DOHH2 (cell line): ENCODE results near the gene PCK2.

Source experiments
- H3F3A ChIP-seq: fragments of 200-600 bp; sonication (generic), shearing (Covaris generic); 2 replicates; pipeline ENCODE4 v1.6.0; 2016; ENCODE audit warnings: antibody characterized with exemption, mild to moderate bottlenecking; ENCODE audit not compliant: control insufficient read depth, insufficient read depth
- H3K27ac ChIP-seq: fragments of 200-600 bp; sonication (generic); 2 replicates; pipeline ENCODE4 v1.5.1; 2014; ENCODE audit warnings: low read depth, mild to moderate bottlenecking, low read length, moderate library complexity
- H3K27me3 ChIP-seq: fragments of 200-600 bp; sonication (generic); 2 replicates; pipeline ENCODE4 v1.6.1; 2014; ENCODE audit warnings: mild to moderate bottlenecking, low read length, mixed read lengths; ENCODE audit not compliant: control insufficient read depth
- H3K36me3 ChIP-seq: fragments of 200-600 bp; sonication (generic); 2 replicates; pipeline ENCODE4 v1.6.1; 2014; ENCODE audit warnings: mild to moderate bottlenecking, low read length, moderate library complexity, mixed read lengths; ENCODE audit not compliant: control insufficient read depth
- H3K4me1 ChIP-seq: fragments of 200-600 bp; sonication (generic); 2 replicates; pipeline ENCODE4 v1.6.1; 2014; ENCODE audit warnings: mild to moderate bottlenecking, low read length, mixed read lengths; ENCODE audit not compliant: control insufficient read depth
- H3K4me2 ChIP-seq: fragments of 200-600 bp; sonication (generic); 2 replicates; pipeline ENCODE4 v1.6.0; 2014; ENCODE audit warnings: mild to moderate bottlenecking, low read length, moderate library complexity
- H3K4me3 ChIP-seq: fragments of 200-600 bp; sonication (generic); 2 replicates; pipeline ENCODE4 v1.5.1; 2014; ENCODE audit warnings: mild to moderate bottlenecking, low read length, mixed read lengths
- H3K79me2 ChIP-seq: fragments of 200-600 bp; sonication (generic); 2 replicates; pipeline ENCODE4 v1.6.1; 2014; ENCODE audit warnings: mild to moderate bottlenecking, low read length, mixed read lengths; ENCODE audit not compliant: control insufficient read depth
- H3K9me2 ChIP-seq: fragments of 200-600 bp; sonication (generic); replicated peaks from 2 replicates; pipeline ENCODE4 v1.6.1; 2014; ENCODE audit warnings: mild to moderate bottlenecking, low read length, mixed read lengths; ENCODE audit not compliant: control insufficient read depth
- H3K9me3 ChIP-seq: fragments of 200-600 bp; sonication (generic); 2 replicates; pipeline ENCODE4 v1.6.1; 2014; ENCODE audit warnings: antibody characterized with exemption, low read length, mixed read lengths; ENCODE audit not compliant: control insufficient read depth, insufficient read depth
- H4K20me1 ChIP-seq: fragments of 200-600 bp; sonication (generic); 2 replicates; pipeline ENCODE4 v1.6.0; 2014; ENCODE audit warnings: low read depth, mild to moderate bottlenecking, antibody characterized with exemption, low read length, moderate library complexity; ENCODE audit not compliant: control insufficient read depth, insufficient read depth
- CTCF ChIP-seq: fragments of 200-600 bp; sonication (generic); IDR thresholded peaks from one replicate; pipeline ENCODE4 v1.5.1; 2014; ENCODE audit warnings: antibody characterized with exemption, mild to moderate bottlenecking, low read depth, low read length; ENCODE audit not compliant: poor library complexity, severe bottlenecking
- EZH2phosphoT487 ChIP-seq: fragments of 200-600 bp; sonication (generic); IDR thresholded peaks from 2 replicates; pipeline ENCODE4 v1.6.1; 2017; ENCODE audit warnings: borderline replicate concordance, mild to moderate bottlenecking, antibody characterized with exemption, low read length, moderate library complexity, mixed read lengths

The PCK2 gene

GRCh38 chr14:24056800-24057184, 37.3 kb upstream of the PCK2 start:
- Histone ChIP-seq H3K9me2 (no peaks in the 10 kb centered on the region), H3K79me2 (no peaks in the 10 kb centered on the region), H3K27me3 (peaks cover 15% of the 10 kb centered on the region), H3K27ac (no peak overlapping the region), H3K4me2 (no peak overlapping the region), H3F3A (no peaks in the 10 kb centered on the region), H3K4me1 (peaks cover 10% of the 10 kb centered on the region), H3K9me3 (no peaks in the 10 kb centered on the region), H4K20me1 (no peaks in the 10 kb centered on the region), H3K4me3 (no peak overlapping the region), H3K36me3 (no peaks in the 10 kb centered on the region)
- TF ChIP-seq EZH2phosphoT487 = no peak
- no peak for TF ChIP-seq CTCF

- Histone ChIP-seq H3K4me1 (peaks cover 6% of the 10 kb centered on the region), H3K4me2 (no peak overlapping the region), H3K9me3 (no peaks in the 10 kb centered on the region), H3K27me3 (peaks cover 12% of the 10 kb centered on the region), H3K79me2 (no peaks in the 10 kb centered on the region), H3K4me3 (no peak overlapping the region), H3F3A (no peaks in the 10 kb centered on the region), H4K20me1 (no peaks in the 10 kb centered on the region), H3K27ac (no peak overlapping the region), H3K9me2 (no peaks in the 10 kb centered on the region), H3K36me3 (no peaks in the 10 kb centered on the region)
- no peak for TF ChIP-seq EZH2phosphoT487
- no peak for TF ChIP-seq CTCF
Observed at GRCh38 chr14:24057271-24057670, 36.8 kb upstream of the PCK2 start.

- Histone ChIP-seq H3K27ac (no peak overlapping the region), H4K20me1 (no peaks in the 10 kb centered on the region), H3K27me3 (peaks cover 6% of the 10 kb centered on the region), H3K79me2 (no peaks in the 10 kb centered on the region), H3K36me3 (no peaks in the 10 kb centered on the region), H3K9me3 (no peaks in the 10 kb centered on the region), H3K9me2 (no peaks in the 10 kb centered on the region), H3K4me2 (no peak overlapping the region), H3F3A (no peaks in the 10 kb centered on the region), H3K4me3 (no peak overlapping the region), H3K4me1 (peaks cover under 1% of the 10 kb centered on the region; the same call in 1 of the 2 replicates)
- TF ChIP-seq EZH2phosphoT487 = no peak
- TF ChIP-seq CTCF = no peak
Observed at GRCh38 chr14:24057867-24058259, 36.2 kb upstream of the PCK2 start.

GRCh38 chr14:24058260-24058950, 35.7 kb upstream of the PCK2 start:
- no peaks in the 10 kb centered on the region for H3K9me2 ChIP-seq
- no peaks in the 10 kb centered on the region for H4K20me1 ChIP-seq

More at GRCh38 chr14:24058260-24058950, 35.7 kb upstream of the PCK2 start:
- Histone ChIP-seq H3K4me3 (no peak overlapping the region), H3K36me3 (no peaks in the 10 kb centered on the region), H3K9me3 (no peaks in the 10 kb centered on the region), H3K27me3 (peaks cover 1% of the 10 kb centered on the region; the same call in 1 of the 2 replicates), H3K4me1 (no peaks in the 10 kb centered on the region), H3K4me2 (no peak overlapping the region), H3F3A (no peaks in the 10 kb centered on the region), H3K79me2 (no peaks in the 10 kb centered on the region), H3K27ac (no peak overlapping the region)
- no peak for TF ChIP-seq EZH2phosphoT487
- TF ChIP-seq CTCF = peak; percentile 63
